AG10803 (cell line): ENCODE results near the gene MRPS24.

Source experiments
- DNase-seq: peaks from one replicate; pipeline ENCODE4 v3.0.0; 2010; ENCODE audit warnings: low read depth
- H3K4me3 ChIP-seq: 2 replicates; pipeline ENCODE4 v1.5.1; 2011; ENCODE audit warnings: mild to moderate bottlenecking, low read length, control low read depth
- CTCF ChIP-seq: conservative IDR thresholded peaks from 2 replicates; pipeline ENCODE4 v1.5.1; 2011; ENCODE audit warnings: mild to moderate bottlenecking, low read length, control low read depth, inconsistent platforms

MRPS24 gene

DNA sequence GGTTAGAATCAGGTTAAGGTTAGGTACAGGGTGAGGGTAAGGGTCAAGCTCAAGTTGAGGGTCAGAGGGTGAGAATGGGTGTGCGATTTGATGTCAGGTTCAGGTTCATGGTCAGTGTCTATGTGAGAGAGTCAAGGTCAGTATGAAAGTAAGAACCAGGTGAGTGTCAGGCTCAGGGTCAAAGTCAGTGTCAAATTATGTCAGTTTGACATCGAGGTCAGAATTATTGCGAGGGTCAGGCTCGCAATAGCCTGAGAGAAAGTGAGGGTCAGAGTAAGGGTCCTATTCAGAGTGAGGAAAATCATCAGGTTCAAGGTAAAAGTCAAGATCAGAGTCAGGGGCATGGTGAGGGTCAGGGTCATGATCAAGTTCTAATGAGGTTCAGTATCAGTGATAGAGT, 13.0 kb downstream of the MRPS24 start:
- H3K4me3 ChIP-seq, result no peak overlapping the region
- DNase-seq, result no peak
- no peak for TF ChIP-seq CTCF

- no peak for TF ChIP-seq CTCF
- DNase-seq, result no peak
- no peak overlapping the region for H3K4me3 ChIP-seq
These were observed 14.1 kb downstream of the MRPS24 start for GRCh38 chr7:43855176-43855575.

GRCh38 chr7:43851805-43852204, 17.5 kb downstream of the MRPS24 start:
- TF ChIP-seq CTCF, result no peak
- DNase-seq, result no peak
- H3K4me3 ChIP-seq, result no peak overlapping the region

GRCh38 chr7:43850348-43851116, 18.8 kb downstream of the MRPS24 start:
- H3K4me3 ChIP-seq, result no peak overlapping the region
- DNase-seq, result peak; percentile 13
- no peak for TF ChIP-seq CTCF

- H3K4me3 ChIP-seq, result no peak overlapping the region
- DNase-seq, result no peak
- no peak for TF ChIP-seq CTCF
These were observed 20.3 kb downstream of the MRPS24 start for GRCh38 chr7:43849047-43849446.

DNA sequence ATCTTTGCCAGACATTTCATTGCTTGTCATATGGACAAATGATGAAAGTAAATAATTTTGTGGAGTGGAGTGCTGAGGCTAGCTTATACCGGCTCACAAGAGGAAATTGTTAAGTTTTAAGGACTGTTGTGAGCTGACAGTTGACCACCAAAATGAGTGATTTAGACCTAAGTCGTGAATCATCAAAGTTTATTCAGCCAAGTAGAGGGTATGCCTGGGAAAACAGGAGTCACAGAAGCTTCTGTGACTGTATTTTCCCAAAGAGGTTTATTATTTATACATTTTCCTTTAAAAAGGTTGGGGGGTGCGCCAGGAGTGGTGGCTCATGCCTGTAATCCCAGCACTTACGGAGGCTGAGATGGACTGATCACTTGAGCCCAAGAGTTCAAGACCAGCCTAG, 21.8 kb downstream of the MRPS24 start:
- DNase-seq, result peak; percentile 9
- H3K4me3 ChIP-seq, result no peak overlapping the region
- no peak for TF ChIP-seq CTCF

- TF ChIP-seq CTCF, result no peak
- no peak overlapping the region for H3K4me3 ChIP-seq
- no peak for DNase-seq
These were observed 24.7 kb downstream of the MRPS24 start for GRCh38 chr7:43844662-43845061.
